Measurements from ENCODE around the gene BANP. TPM values are rescaled to one million over a fixed set of nuclear protein-coding genes. Genes with fewer than 3 reads are reported as not detected.

The BANP gene
- total and polyA plus RNA-seq, 2 donors (not counting 1 experiment from before 2014, with no cell fraction given): 9.3 to 31.0 TPM

DNA sequence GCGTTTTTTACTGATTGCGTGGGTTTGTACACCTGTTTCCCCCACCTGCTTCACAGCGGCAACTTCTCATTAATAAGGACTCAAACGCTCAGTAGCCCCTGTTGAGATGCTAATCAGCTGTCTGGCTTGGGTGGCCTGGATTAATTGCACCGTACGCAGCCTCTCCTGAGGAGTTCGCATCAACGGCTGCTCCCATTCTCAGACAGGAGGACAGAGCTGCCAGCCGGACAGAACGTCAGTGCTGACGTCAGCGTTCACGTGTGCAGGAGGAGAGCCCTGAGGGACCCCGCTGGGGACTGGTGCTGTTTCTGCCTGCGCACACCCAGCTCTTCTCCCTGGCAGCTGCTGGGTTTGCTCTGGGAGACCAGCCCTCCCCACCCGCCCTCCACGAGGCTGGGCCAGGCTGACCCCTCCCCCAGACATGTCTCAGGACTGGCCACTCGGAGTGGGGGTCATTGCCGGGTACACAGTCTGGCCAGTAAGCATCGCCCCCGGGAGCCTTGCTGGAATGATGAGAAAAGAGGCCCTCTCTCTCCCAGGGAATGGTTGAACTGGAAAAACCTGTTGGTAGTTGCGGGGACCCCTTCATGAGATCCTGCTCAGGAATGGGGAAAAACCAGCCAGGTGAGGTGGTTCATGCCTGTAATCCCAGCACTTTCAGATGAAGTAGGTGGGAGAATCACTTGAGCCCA is 5.7 kb upstream of the BANP start:
- H3K4me3 ChIP-seq (replicated peaks in 1 of 4; ENCODE audit: control extremely low read depth in 1 of 4, insufficient read depth in 1 of 4, low read depth in 3 of 4, low read length in 4 of 4): peak overlapping the region in 2 of 4 experiments; percentile 4 to 10
- H4K20me1 ChIP-seq (ENCODE audit: control insufficient read depth, extremely low read depth, insufficient read depth, low read length): no peaks in the 10 kb centered on the region
- no peaks in the 10 kb centered on the region for H3K27me3 ChIP-seq (ENCODE audit: control insufficient read depth, insufficient read depth, low read length)
- no peaks in the 10 kb centered on the region for H3K9me3 ChIP-seq (ENCODE audit: control insufficient read depth, insufficient read depth, low read depth, low read length)
- peak overlapping the region; percentile 21 for H2AFZ ChIP-seq (ENCODE audit: low read length)
- H3K4me2 ChIP-seq (ENCODE audit: extremely low read depth, insufficient read depth, low read length): peak overlapping the region; percentile 29
- H3K9ac ChIP-seq (ENCODE audit: insufficient read depth, low read length): no peak overlapping the region
- H3K27ac ChIP-seq (ENCODE audit: insufficient read depth, low read length): no peak overlapping the region
- TF ChIP-seq, protein P1, sequence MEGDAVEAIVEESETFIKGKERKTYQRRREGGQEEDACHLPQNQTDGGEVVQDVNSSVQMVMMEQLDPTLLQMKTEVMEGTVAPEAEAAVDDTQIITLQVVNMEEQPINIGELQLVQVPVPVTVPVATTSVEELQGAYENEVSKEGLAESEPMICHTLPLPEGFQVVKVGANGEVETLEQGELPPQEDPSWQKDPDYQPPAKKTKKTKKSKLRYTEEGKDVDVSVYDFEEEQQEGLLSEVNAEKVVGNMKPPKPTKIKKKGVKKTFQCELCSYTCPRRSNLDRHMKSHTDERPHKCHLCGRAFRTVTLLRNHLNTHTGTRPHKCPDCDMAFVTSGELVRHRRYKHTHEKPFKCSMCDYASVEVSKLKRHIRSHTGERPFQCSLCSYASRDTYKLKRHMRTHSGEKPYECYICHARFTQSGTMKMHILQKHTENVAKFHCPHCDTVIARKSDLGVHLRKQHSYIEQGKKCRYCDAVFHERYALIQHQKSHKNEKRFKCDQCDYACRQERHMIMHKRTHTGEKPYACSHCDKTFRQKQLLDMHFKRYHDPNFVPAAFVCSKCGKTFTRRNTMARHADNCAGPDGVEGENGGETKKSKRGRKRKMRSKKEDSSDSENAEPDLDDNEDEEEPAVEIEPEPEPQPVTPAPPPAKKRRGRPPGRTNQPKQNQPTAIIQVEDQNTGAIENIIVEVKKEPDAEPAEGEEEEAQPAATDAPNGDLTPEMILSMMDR (conservative IDR thresholded peaks at IDR 0.05 in 1 of 2, IDR thresholded peaks at IDR 0.05 in 1 of 2; ENCODE audit: low read depth in 1 of 2, low read length in 2 of 2): no peak
- no peak for TF ChIP-seq EZH2 (IDR thresholded peaks at IDR 0.05; ENCODE audit: low read length, missing control alignments)
- no peaks in the 10 kb centered on the region for H3K4me1 ChIP-seq (ENCODE audit: control insufficient read depth, extremely low read depth, insufficient read depth, low read length)
- no peaks in the 10 kb centered on the region for H3K79me2 ChIP-seq (ENCODE audit: control insufficient read depth, insufficient read depth, low read length)
- peak; percentile 83 for DNase-seq (ENCODE audit: low read depth in 2 of 2)
- no peaks in the 10 kb centered on the region for H3K36me3 ChIP-seq (ENCODE audit: control insufficient read depth, insufficient read depth, low read length)

DNA sequence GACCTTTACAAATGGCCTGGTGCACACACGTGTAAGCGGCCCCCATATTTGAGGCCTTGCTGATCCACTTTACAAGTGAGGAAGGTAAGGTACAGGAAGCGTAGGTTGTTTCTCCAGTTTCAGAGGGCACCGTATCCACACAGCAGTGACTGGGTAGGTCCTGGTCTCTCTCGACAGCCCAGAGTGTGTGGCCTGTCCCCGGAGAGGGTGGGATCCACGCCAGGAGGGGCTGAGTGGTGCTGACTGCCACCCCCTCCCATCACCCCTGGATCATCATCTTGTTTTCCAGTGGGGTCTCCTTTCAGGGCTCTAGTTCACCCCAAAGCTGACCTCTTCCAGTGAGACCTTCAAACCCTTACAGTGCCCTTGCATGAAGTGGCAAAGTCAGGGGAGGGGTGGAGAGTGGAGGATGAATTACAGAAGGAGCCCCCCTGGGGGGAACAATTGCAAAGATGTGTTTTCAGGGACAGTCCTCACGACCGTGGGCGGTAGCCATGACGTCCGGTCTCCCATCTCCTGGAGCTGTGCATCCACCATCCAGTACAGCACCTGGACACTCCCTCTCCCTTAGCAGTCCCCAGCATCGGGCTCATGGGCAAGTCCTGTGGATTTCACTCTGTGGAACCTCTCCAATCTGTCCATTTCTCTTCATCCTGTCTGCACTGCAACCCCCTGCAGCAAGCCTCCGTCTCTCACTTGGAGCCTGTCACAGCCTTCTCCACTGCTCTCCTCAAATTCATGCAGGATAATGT is 4.5 kb upstream of the BANP start:
- no peaks in the 10 kb centered on the region for H3K36me3 ChIP-seq (ENCODE audit: control insufficient read depth, insufficient read depth, low read length)
- H3K9ac ChIP-seq (ENCODE audit: insufficient read depth, low read length): no peak overlapping the region
- peaks cover 2% of the 10 kb centered on the region for H3K79me2 ChIP-seq (ENCODE audit: control insufficient read depth, insufficient read depth, low read length)
- TF ChIP-seq, protein P1 (conservative IDR thresholded peaks at IDR 0.05 in 1 of 2, IDR thresholded peaks at IDR 0.05 in 1 of 2; ENCODE audit: low read depth in 1 of 2, low read length in 2 of 2): no peak
- no peak for TF ChIP-seq EZH2 (IDR thresholded peaks at IDR 0.05; ENCODE audit: low read length, missing control alignments)
- H3K27me3 ChIP-seq (ENCODE audit: control insufficient read depth, insufficient read depth, low read length): no peaks in the 10 kb centered on the region
- no peaks in the 10 kb centered on the region for H3K9me3 ChIP-seq (ENCODE audit: control insufficient read depth, insufficient read depth, low read depth, low read length)
- no peaks in the 10 kb centered on the region for H4K20me1 ChIP-seq (ENCODE audit: control insufficient read depth, extremely low read depth, insufficient read depth, low read length)
- no peak for DNase-seq (ENCODE audit: low read depth in 2 of 2)
- H3K4me2 ChIP-seq (ENCODE audit: extremely low read depth, insufficient read depth, low read length): no peak overlapping the region
- no peak overlapping the region for H2AFZ ChIP-seq (ENCODE audit: low read length)
- H3K4me1 ChIP-seq (ENCODE audit: control insufficient read depth, extremely low read depth, insufficient read depth, low read length): no peaks in the 10 kb centered on the region
- H3K27ac ChIP-seq (ENCODE audit: insufficient read depth, low read length): no peak overlapping the region
- H3K4me3 ChIP-seq (replicated peaks in 1 of 4; ENCODE audit: control extremely low read depth in 1 of 4, insufficient read depth in 1 of 4, low read depth in 3 of 4, low read length in 4 of 4): no peak overlapping the region

DNA sequence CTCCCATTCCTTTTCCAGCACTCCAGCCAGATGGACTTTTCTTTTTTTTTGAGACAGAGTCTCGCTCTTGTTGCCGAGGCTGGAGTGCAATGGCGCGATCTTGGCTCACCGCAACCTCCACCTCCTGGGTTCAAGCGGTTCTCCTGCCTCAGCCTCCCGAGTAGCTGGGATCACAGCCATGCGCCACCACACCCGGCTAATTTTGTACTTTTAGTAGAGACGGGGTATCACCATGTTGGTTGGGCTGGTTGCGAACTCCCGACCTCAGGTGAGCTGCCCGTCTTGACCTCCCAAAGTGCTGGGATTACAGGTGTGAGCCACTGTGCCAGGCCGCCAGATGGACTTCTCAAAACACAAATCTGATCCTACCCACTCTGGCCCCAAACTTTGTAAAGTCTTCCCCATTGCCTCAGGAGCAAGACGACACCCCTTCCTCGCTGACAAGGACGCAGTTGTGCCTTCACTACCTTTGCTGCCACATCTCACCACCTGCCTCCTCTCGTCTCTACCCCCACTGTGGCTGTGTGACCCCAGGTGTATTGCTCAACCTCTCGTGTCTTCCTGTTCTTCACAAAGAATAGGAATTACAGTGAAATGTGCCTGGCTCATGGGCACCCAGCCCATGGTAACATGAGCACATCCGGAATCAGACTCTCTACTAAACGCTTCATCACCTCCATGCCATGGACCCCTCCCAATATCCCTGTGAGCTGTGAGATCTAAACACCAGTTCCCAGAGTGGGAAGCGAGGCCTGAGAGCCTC is 3.7 kb upstream of the BANP start:
- Histone ChIP-seq H3K36me3 (ENCODE audit: control insufficient read depth, insufficient read depth, low read length) (no peaks in the 10 kb centered on the region), H3K4me3 (replicated peaks in 1 of 4; ENCODE audit: control extremely low read depth in 1 of 4, insufficient read depth in 1 of 4, low read depth in 3 of 4, low read length in 4 of 4) (no peak overlapping the region), H3K9me3 (ENCODE audit: control insufficient read depth, insufficient read depth, low read depth, low read length) (no peaks in the 10 kb centered on the region), H2AFZ (ENCODE audit: low read length) (no peak overlapping the region), H3K27ac (ENCODE audit: insufficient read depth, low read length) (no peak overlapping the region), H3K79me2 (ENCODE audit: control insufficient read depth, insufficient read depth, low read length) (peaks cover 9% of the 10 kb centered on the region), H3K4me2 (ENCODE audit: extremely low read depth, insufficient read depth, low read length) (no peak overlapping the region), H4K20me1 (ENCODE audit: control insufficient read depth, extremely low read depth, insufficient read depth, low read length) (no peaks in the 10 kb centered on the region), H3K27me3 (ENCODE audit: control insufficient read depth, insufficient read depth, low read length) (no peaks in the 10 kb centered on the region), H3K9ac (ENCODE audit: insufficient read depth, low read length) (no peak overlapping the region), H3K4me1 (ENCODE audit: control insufficient read depth, extremely low read depth, insufficient read depth, low read length) (no peaks in the 10 kb centered on the region)
- TF ChIP-seq, protein P1 (conservative IDR thresholded peaks at IDR 0.05 in 1 of 2, IDR thresholded peaks at IDR 0.05 in 1 of 2; ENCODE audit: low read depth in 1 of 2, low read length in 2 of 2): no peak
- TF ChIP-seq EZH2 (IDR thresholded peaks at IDR 0.05; ENCODE audit: low read length, missing control alignments): no peak
- no peak for DNase-seq (ENCODE audit: low read depth in 2 of 2)

Data from fibroblast of lung (primary cell).